ENCODE measurements around the gene MAGEA6. TPM values are rescaled to one million over a fixed set of nuclear protein-coding genes. Genes with fewer than 3 reads are reported as not detected.
"Not testable (repeated sequence)": the region's sequence is repeated elsewhere in the genome, so short reads cannot be mapped to it uniquely, and the experiment has no call there.

The MAGEA6 gene
- total RNA-seq, 1 experiment from 2014 or later: 78.3 TPM

DNA sequence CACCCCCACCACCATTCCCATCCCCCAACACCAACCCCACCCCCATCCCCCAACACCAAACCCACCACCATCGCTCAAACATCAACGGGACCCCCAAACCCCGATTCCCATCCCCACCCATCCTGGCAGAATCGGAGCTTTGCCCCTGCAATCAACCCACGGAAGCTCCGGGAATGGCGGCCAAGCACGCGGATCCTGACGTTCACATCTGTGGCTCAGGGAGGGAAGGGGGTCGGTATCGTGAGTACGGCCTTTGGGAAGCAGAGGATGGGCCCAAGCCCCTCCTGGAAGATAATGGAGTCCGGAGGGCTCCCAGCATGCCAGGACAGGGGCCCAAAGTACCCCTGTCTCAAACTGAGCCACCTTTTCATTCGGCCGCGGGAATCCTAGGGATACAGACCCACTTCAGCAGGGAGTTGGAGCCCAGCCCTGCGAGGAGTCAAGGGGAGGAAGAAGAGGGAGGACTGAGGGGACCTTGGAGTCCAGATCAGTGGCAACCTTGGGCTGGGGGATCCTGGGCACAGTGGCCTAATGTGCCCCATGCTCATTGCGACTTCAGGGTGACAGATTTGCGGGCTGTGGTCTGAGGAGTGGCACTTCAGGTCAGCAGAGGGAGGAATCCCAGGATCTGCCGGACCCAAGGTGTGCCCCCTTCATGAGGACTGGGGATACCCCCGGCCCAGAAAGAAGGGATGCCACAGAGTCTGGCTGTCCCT lies 35.2 kb downstream of the MAGEA6 start:
- DNase-seq (ENCODE audit: low spot score): not testable (repeated sequence)

DNA sequence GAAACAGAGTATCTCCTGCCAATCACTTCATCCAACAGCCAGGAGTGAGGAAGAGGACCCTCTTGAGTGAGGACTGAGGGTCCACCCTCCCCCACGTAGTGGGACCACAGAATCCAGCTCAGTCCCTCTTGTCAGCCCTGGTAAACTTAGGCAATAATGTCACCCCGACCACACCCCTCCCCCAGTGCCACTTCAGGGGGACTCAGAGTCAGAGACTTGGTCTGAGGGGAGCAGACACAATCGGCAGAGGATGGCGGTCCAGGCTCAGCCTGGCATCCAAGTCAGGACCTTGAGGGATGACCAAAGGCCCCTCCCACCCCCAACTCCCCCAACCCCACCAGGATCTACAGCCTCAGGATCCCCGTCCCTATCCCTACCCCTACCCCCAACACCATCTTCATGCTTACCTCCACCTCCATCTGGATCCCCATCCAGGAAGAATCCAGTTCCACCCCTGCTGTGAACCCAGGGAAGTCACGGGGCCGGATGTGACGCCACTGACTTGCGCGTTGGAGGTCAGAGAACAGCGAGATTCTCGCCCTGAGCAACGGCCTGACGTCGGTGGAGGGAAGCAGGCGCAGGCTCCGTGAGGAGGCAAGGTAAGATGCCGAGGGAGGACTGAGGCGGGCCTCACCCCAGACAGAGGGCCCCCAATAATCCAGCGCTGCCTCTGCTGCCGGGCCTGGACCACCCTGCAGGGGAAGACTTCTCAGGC lies 36.1 kb downstream of the MAGEA6 start, which contains the start of the genes CSAG1 and MAGEA12:
CSAG1 (minus strand) TSS at position 461 of the 715 bp plus-strand sequence. CDS start 1,261 bp downstream, outside the sequence.
MAGEA12 (plus strand) TSS at position 497 of the 715 bp plus-strand sequence. CDS start 2,405 bp downstream, outside the sequence.
- no peak for DNase-seq (ENCODE audit: low spot score)

DNA sequence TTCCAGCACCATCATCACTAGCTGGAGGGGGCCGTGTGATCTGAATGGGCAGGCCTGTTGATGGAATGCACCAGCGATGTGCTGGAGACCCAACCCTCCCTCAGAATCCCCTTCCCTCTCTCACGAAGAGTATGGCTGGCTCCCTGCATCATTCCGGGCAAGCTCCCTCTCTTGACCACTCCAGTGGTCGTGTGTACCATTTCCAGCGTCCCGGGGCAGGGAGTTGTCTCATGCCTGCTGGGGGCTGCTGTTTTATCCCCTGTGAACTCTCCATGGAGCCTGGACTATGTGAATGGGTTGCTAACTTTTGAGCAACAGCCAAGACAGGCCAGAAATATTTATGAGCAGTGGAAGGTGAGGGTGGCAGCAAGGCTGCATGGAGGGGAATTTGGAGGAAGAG lies 44.1 kb downstream of the MAGEA6 start:
- DNase-seq (ENCODE audit: low spot score): no peak

Other genes with a start within 250 kb of the MAGEA6 start
- gene GABRQ, start 131.8 kb downstream of the MAGEA6 start, total RNA-seq (2014; rRNA removed; shearing (Covaris generic)): not detected in 2 replicates
- gene MAGEA3, start 70.9 kb downstream of the MAGEA6 start, total RNA-seq (2014; rRNA removed; shearing (Covaris generic)): 25.8 and 30.4 TPM in 2 replicates
- not detected in 2 replicates for gene CSAG2, start 60.4 kb downstream of the MAGEA6 start, total RNA-seq (2014; rRNA removed; shearing (Covaris generic))
- 0.77 TPM in 1 of 2 replicates, not detected in the other for gene MAGEA2B, start 55.1 kb downstream of the MAGEA6 start, total RNA-seq (2014; rRNA removed; shearing (Covaris generic))
- 0.65 TPM in 1 of 2 replicates, not detected in the other for gene CSAG1, start 36.0 kb downstream of the MAGEA6 start, total RNA-seq (2014; rRNA removed; shearing (Covaris generic))
- gene MAGEA12, start 35.9 kb downstream of the MAGEA6 start, total RNA-seq (2014; rRNA removed; shearing (Covaris generic)): 0.96 and 1.8 TPM in 2 replicates
- gene MAGEA2, start 15.8 kb downstream of the MAGEA6 start, total RNA-seq (2014; rRNA removed; shearing (Covaris generic)): 0.12 TPM in 1 of 2 replicates, not detected in the other
- not detected in 2 replicates for gene CSAG3, start 10.5 kb downstream of the MAGEA6 start, total RNA-seq (2014; rRNA removed; shearing (Covaris generic))
- 128 and 135 TPM in 2 replicates for gene CETN2, start 61.1 kb upstream of the MAGEA6 start, total RNA-seq (2014; rRNA removed; shearing (Covaris generic))
- 28.9 and 29.6 TPM in 2 replicates for gene NSDHL, start 61.4 kb upstream of the MAGEA6 start, total RNA-seq (2014; rRNA removed; shearing (Covaris generic))
- gene ZNF185, start 128.4 kb upstream of the MAGEA6 start, total RNA-seq (2014; rRNA removed; shearing (Covaris generic)): 1.7 and 4.9 TPM in 2 replicates
- gene PNMA5, start 224.4 kb upstream of the MAGEA6 start, total RNA-seq (2014; rRNA removed; shearing (Covaris generic)): not detected in 2 replicates